ENCODE data around the gene ZNF644.

ZNF644 gene

GRCh38 chr1:90926971-90927370, 94.9 kb downstream of the ZNF644 start:
- in situ Hi-C loops (cut with MboI; ENCODE audit: low sequenced_read_pairs, unreplicated experiment) = no loop called here
- TF ChIP-seq CTCF (IDR thresholded peaks at IDR 0.05; ENCODE audit: borderline replicate concordance, control extremely low read depth, extremely low read depth, insufficient read depth, missing control alignments) = no peak
- no peak for DNase-seq (ENCODE audit: low spot score)

GRCh38 chr1:90925928-90926869, 95.6 kb downstream of the ZNF644 start:
- TF ChIP-seq CTCF (IDR thresholded peaks at IDR 0.05; ENCODE audit: borderline replicate concordance, control extremely low read depth, extremely low read depth, insufficient read depth, missing control alignments) = no peak
- in situ Hi-C loops (cut with MboI; ENCODE audit: low sequenced_read_pairs, unreplicated experiment) = no loop called here
- no peak for DNase-seq (ENCODE audit: low spot score)

DNA sequence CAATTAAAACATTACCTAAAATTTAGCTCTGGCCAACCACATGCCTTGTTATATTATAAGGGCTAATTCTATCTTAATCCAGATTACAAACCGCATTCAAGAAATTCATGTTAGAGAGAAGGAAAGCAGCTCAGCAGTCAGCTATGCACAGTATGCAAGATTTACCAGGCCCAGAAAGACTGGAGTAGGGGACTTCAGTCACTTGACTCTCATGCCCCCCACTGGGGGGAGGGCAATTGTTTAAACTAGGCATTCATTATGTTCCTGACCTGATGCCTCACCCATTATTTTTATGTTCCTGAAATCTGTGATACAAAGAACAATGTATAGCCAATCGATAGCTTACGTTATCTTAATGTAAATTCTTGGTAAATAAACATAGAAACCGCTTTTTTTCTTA, 96.9 kb downstream of the ZNF644 start:
- in situ Hi-C loops (cut with MboI; ENCODE audit: low sequenced_read_pairs, unreplicated experiment) = no loop called here
- no peak for TF ChIP-seq CTCF (IDR thresholded peaks at IDR 0.05; ENCODE audit: borderline replicate concordance, control extremely low read depth, extremely low read depth, insufficient read depth, missing control alignments)
- no peak for DNase-seq (ENCODE audit: low spot score)

GRCh38 chr1:90922996-90923395, 98.8 kb downstream of the ZNF644 start:
- in situ Hi-C loops (cut with MboI; ENCODE audit: low sequenced_read_pairs, unreplicated experiment) = no loop called here
- no peak for DNase-seq (ENCODE audit: low spot score)
- no peak for TF ChIP-seq CTCF (IDR thresholded peaks at IDR 0.05; ENCODE audit: borderline replicate concordance, control extremely low read depth, extremely low read depth, insufficient read depth, missing control alignments)

DNA sequence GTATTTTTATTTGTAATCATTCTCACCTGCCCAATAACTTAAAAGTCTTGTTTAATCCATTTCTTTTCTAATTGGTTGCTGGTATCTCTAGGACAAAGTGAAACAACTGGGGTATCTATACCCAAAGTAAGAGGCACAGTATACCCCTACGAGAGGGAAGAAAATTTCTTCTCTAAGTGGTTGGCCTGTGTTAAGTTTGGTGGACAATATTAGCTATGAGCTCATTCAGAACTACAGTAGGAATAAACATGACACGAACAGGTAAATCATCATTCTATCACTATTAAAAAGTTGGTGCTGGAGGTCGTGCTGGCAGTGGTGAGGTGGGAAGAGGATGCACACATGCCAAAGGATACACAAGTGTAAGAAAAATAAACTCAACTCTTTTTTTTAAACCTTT, 99.6 kb downstream of the ZNF644 start:
- no peak for TF ChIP-seq CTCF (IDR thresholded peaks at IDR 0.05; ENCODE audit: borderline replicate concordance, control extremely low read depth, extremely low read depth, insufficient read depth, missing control alignments)
- no peak for DNase-seq (ENCODE audit: low spot score)
- in situ Hi-C loops (cut with MboI; ENCODE audit: low sequenced_read_pairs, unreplicated experiment) = no loop called here

GRCh38 chr1:90919900-90920299, 101.9 kb downstream of the ZNF644 start:
- in situ Hi-C loops (cut with MboI; ENCODE audit: low sequenced_read_pairs, unreplicated experiment) = no loop called here
- no peak for DNase-seq (ENCODE audit: low spot score)
- no peak for TF ChIP-seq CTCF (IDR thresholded peaks at IDR 0.05; ENCODE audit: borderline replicate concordance, control extremely low read depth, extremely low read depth, insufficient read depth, missing control alignments)

All from GM13976 (cell line).